ES-I3 (cell line): ENCODE results near the gene MICAL2.

ENCODE experiments used
- H3K36me3 ChIP-seq: 2 replicates; pipeline ENCODE4 v1.6.1; 2013; ENCODE audit warnings: mild to moderate bottlenecking, low read length, control low read depth, moderate library complexity; ENCODE audit not compliant: insufficient read depth
- H3K4me1 ChIP-seq: 2 replicates; pipeline ENCODE4 v1.6.1; 2013; ENCODE audit warnings: mild to moderate bottlenecking, control low read depth, low read length; ENCODE audit not compliant: insufficient read depth
- H3K9ac ChIP-seq: 2 replicates; pipeline ENCODE4 v1.6.1; 2013; ENCODE audit warnings: low read depth, mild to moderate bottlenecking, low read length, moderate library complexity
- H3K9me3 ChIP-seq: 2 replicates; pipeline ENCODE4 v1.6.1; 2013; ENCODE audit warnings: mild to moderate bottlenecking, low read length, moderate library complexity; ENCODE audit not compliant: control insufficient read depth, insufficient read depth

The MICAL2 gene

GRCh38 chr11:12073436-12073835 lies 37.0 kb upstream of the MICAL2 start:
- H3K9ac ChIP-seq: no peak overlapping the region
- H3K4me1 ChIP-seq: no peaks in the 10 kb centered on the region
- H3K9me3 ChIP-seq: no peaks in the 10 kb centered on the region
- no peaks in the 10 kb centered on the region for H3K36me3 ChIP-seq

- Histone ChIP-seq H3K9ac (no peak overlapping the region), H3K4me1 (no peaks in the 10 kb centered on the region), H3K9me3 (no peaks in the 10 kb centered on the region), H3K36me3 (no peaks in the 10 kb centered on the region)
These were observed 36.5 kb upstream of the MICAL2 start for GRCh38 chr11:12073886-12074285.

- H3K9me3 ChIP-seq: no peaks in the 10 kb centered on the region
- H3K4me1 ChIP-seq: no peaks in the 10 kb centered on the region
- no peak overlapping the region for H3K9ac ChIP-seq
- H3K36me3 ChIP-seq: no peaks in the 10 kb centered on the region
These were observed 35.7 kb upstream of the MICAL2 start for GRCh38 chr11:12074529-12075195.

GRCh38 chr11:12075291-12075690 lies 35.1 kb upstream of the MICAL2 start:
- Histone ChIP-seq H3K36me3 (no peaks in the 10 kb centered on the region), H3K9ac (no peak overlapping the region), H3K4me1 (peaks cover 4% of the 10 kb centered on the region), H3K9me3 (no peaks in the 10 kb centered on the region)

GRCh38 chr11:12075822-12076821 lies 34.3 kb upstream of the MICAL2 start:
- no peaks in the 10 kb centered on the region for H3K36me3 ChIP-seq
- H3K9ac ChIP-seq: no peak overlapping the region
- peaks cover 4% of the 10 kb centered on the region for H3K4me1 ChIP-seq
- H3K9me3 ChIP-seq: no peaks in the 10 kb centered on the region

GRCh38 chr11:12076840-12077534 lies 33.4 kb upstream of the MICAL2 start:
- H3K36me3 ChIP-seq: no peaks in the 10 kb centered on the region
- peaks cover 4% of the 10 kb centered on the region for H3K4me1 ChIP-seq
- no peak overlapping the region for H3K9ac ChIP-seq
- H3K9me3 ChIP-seq: no peaks in the 10 kb centered on the region

GRCh38 chr11:12077535-12078280 lies 32.7 kb upstream of the MICAL2 start:
- H3K4me1 ChIP-seq: peaks cover 4% of the 10 kb centered on the region
- no peak overlapping the region for H3K9ac ChIP-seq
- H3K36me3 ChIP-seq: no peaks in the 10 kb centered on the region
- H3K9me3 ChIP-seq: no peaks in the 10 kb centered on the region

GRCh38 chr11:12079726-12080556 lies 30.4 kb upstream of the MICAL2 start:
- H3K9ac ChIP-seq: no peak overlapping the region
- peaks cover 4% of the 10 kb centered on the region for H3K4me1 ChIP-seq
- H3K9me3 ChIP-seq: no peaks in the 10 kb centered on the region
- no peaks in the 10 kb centered on the region for H3K36me3 ChIP-seq

- no peaks in the 10 kb centered on the region for H3K36me3 ChIP-seq
- no peak overlapping the region for H3K9ac ChIP-seq
- no peaks in the 10 kb centered on the region for H3K9me3 ChIP-seq
- peaks cover 15% of the 10 kb centered on the region for H3K4me1 ChIP-seq
These were observed 27.0 kb upstream of the MICAL2 start for GRCh38 chr11:12083380-12083779.

GRCh38 chr11:12084256-12084655 lies 26.1 kb upstream of the MICAL2 start:
- Histone ChIP-seq H3K36me3 (no peaks in the 10 kb centered on the region), H3K9ac (no peak overlapping the region), H3K9me3 (no peaks in the 10 kb centered on the region), H3K4me1 (peaks cover 15% of the 10 kb centered on the region)

GRCh38 chr11:12085371-12086251 lies 24.8 kb upstream of the MICAL2 start:
- Histone ChIP-seq H3K4me1 (peaks cover 11% of the 10 kb centered on the region), H3K9ac (no peak overlapping the region), H3K9me3 (no peaks in the 10 kb centered on the region), H3K36me3 (no peaks in the 10 kb centered on the region)

GRCh38 chr11:12086271-12087074 lies 23.9 kb upstream of the MICAL2 start:
- no peaks in the 10 kb centered on the region for H3K36me3 ChIP-seq
- peaks cover 11% of the 10 kb centered on the region for H3K4me1 ChIP-seq
- no peak overlapping the region for H3K9ac ChIP-seq
- no peaks in the 10 kb centered on the region for H3K9me3 ChIP-seq
